Renal pelvis (tissue), 12 donors: ENCODE measurements around the gene MKNK2. TPM values are rescaled to one million over a fixed set of nuclear protein-coding genes. Genes with fewer than 3 reads are reported as not detected.
"Not testable (repeated sequence)": the region's sequence is repeated elsewhere in the genome, so short reads cannot be mapped to it uniquely, and the experiment has no call there.

Experiments
- DNase-seq: peaks from one replicate; pipeline ENCODE4 v3.0.0-alpha.2; 2013
- long read RNA-seq, 16 experiments: transcript quantifications; one replicate each; lab custom pipeline, GENCODE V29; 2026
- polyA plus RNA-seq, 3 donors: library from polyadenylated mRNA; unstranded; fragments of 120-200 nt; gene quantifications; one replicate each; pipeline ENCODE4 v1.2.1, GENCODE V29; 2013; ENCODE audit not compliant: insufficient read length in 3 of 3

The MKNK2 gene
- 10 to 100 TPM; 74.4 to 82.8 (median 81.0) TPM for polyA plus RNA-seq
- long read RNA-seq, donor 1, transcript MKNK2-201 (14 exons, 3,774 nt): major isoform, 12 of 30 reads
- long read RNA-seq, donor 1, transcript MKNK2-202 (14 exons, 1,744 nt): minor isoform, 8 of 30 reads
- long read RNA-seq, donor 1, partial matches to known transcripts: 0 of 30 reads
- long read RNA-seq, donor 1, other reads (novel, unspliced or antisense): 6 of 30 reads
- long read RNA-seq, donor 2, transcript MKNK2-202 (14 exons, 1,744 nt): minor isoform, 10 of 39 reads
- long read RNA-seq, donor 2, transcript MKNK2-201 (14 exons, 3,774 nt): major isoform, 15 of 39 reads
- long read RNA-seq, donor 2, partial matches to known transcripts: 5 of 39 reads
- long read RNA-seq, donor 2, other reads (novel, unspliced or antisense): 6 of 39 reads
- long read RNA-seq, donor 3, transcript MKNK2-201 (14 exons, 3,774 nt): major isoform, 8 of 57 reads
- long read RNA-seq, donor 3, partial matches to known transcripts: 44 of 57 reads
- long read RNA-seq, donor 3, other reads (novel, unspliced or antisense): 0 of 57 reads
- long read RNA-seq, donor 4, transcript MKNK2-201 (14 exons, 3,774 nt): minor isoform, 6 of 112 reads
- long read RNA-seq, donor 4, transcript MKNK2-202 (14 exons, 1,744 nt): major isoform, 12 of 112 reads
- long read RNA-seq, donor 4, partial matches to known transcripts: 87 of 112 reads
- long read RNA-seq, donor 4, other reads (novel, unspliced or antisense): 5 of 112 reads
- long read RNA-seq, donor 5, partial matches to known transcripts: 0 of 3 reads
- long read RNA-seq, donor 5, other reads (novel, unspliced or antisense): 0 of 3 reads
- long read RNA-seq, donor 6, transcript MKNK2-201 (14 exons, 3,774 nt): major isoform, 6 of 91 reads
- long read RNA-seq, donor 6, partial matches to known transcripts: 80 of 91 reads
- long read RNA-seq, donor 6, other reads (novel, unspliced or antisense): 0 of 91 reads
- long read RNA-seq, donor 7, transcript MKNK2-201 (14 exons, 3,774 nt): major isoform, 12 of 30 reads
- long read RNA-seq, donor 7, transcript MKNK2-202 (14 exons, 1,744 nt): minor isoform, 8 of 30 reads
- long read RNA-seq, donor 7, partial matches to known transcripts: 0 of 30 reads
- long read RNA-seq, donor 7, other reads (novel, unspliced or antisense): 6 of 30 reads
- long read RNA-seq, donor 8, partial matches to known transcripts: 0 of 3 reads
- long read RNA-seq, donor 8, other reads (novel, unspliced or antisense): 0 of 3 reads
- long read RNA-seq, donor 9, partial matches to known transcripts: 0 of 10 reads
- long read RNA-seq, donor 9, other reads (novel, unspliced or antisense): 0 of 10 reads
- long read RNA-seq, donor 10, transcript MKNK2-201 (14 exons, 3,774 nt): major isoform, 6 of 12 reads
- long read RNA-seq, donor 10, partial matches to known transcripts: 0 of 12 reads
- long read RNA-seq, donor 10, other reads (novel, unspliced or antisense): 0 of 12 reads
- long read RNA-seq, donor 11, partial matches to known transcripts: 0 of 4 reads
- long read RNA-seq, donor 11, other reads (novel, unspliced or antisense): 0 of 4 reads
- long read RNA-seq, donor 12, transcript MKNK2-202 (14 exons, 1,744 nt): major isoform, 12 of 40 reads
- long read RNA-seq, donor 12, transcript MKNK2-201 (14 exons, 3,774 nt): minor isoform, 11 of 40 reads
- long read RNA-seq, donor 12, partial matches to known transcripts: 5 of 40 reads
- long read RNA-seq, donor 12, other reads (novel, unspliced or antisense): 8 of 40 reads
- long read RNA-seq, donor 13, partial matches to known transcripts: 0 of 8 reads
- long read RNA-seq, donor 13, other reads (novel, unspliced or antisense): 0 of 8 reads
- long read RNA-seq, donor 14: 0 reads
- long read RNA-seq, donor 15: 0 reads
- long read RNA-seq, donor 16, transcript MKNK2-202 (14 exons, 1,744 nt): minor isoform, 7 of 65 reads
- long read RNA-seq, donor 16, transcript MKNK2-201 (14 exons, 3,774 nt): major isoform, 9 of 65 reads
- long read RNA-seq, donor 16, partial matches to known transcripts: 47 of 65 reads
- long read RNA-seq, donor 16, other reads (novel, unspliced or antisense): 0 of 65 reads

- DNase-seq: peak; percentile 87
Measured at GRCh38 chr19:2050991-2051772, at the start of gene MKNK2. Gene MKNK2 (minus strand): TSS chr19:2051244. CDS start chr19:2050851, 393 bp downstream.

GRCh38 chr19:2100719-2101061 is 49.6 kb upstream of the MKNK2 start:
- no peak for DNase-seq

- no peak for DNase-seq
Measured at GRCh38 chr19:2099937-2100718, 49.1 kb upstream of the MKNK2 start.

- DNase-seq: no peak
Measured at GRCh38 chr19:2099054-2099501, 48.0 kb upstream of the MKNK2 start.

- DNase-seq: no peak
Measured at GRCh38 chr19:2097886-2098327, 46.9 kb upstream of the MKNK2 start.

GRCh38 chr19:2097203-2097885 is 46.3 kb upstream of the MKNK2 start:
- no peak for DNase-seq

GRCh38 chr19:2096480-2097202 is 45.6 kb upstream of the MKNK2 start, which contains the start of gene IZUMO4:
Gene IZUMO4 (plus strand): TSS chr19:2096915. CDS start chr19:2096946, 31 bp downstream.
- DNase-seq: peak; percentile 96

GRCh38 chr19:2096034-2096479 is 45.0 kb upstream of the MKNK2 start, which contains the start of gene MOB3A:
Gene MOB3A (minus strand): TSS chr19:2096326. CDS start chr19:2078560, 17,766 bp downstream.
- DNase-seq: peak; percentile 93

- not testable (repeated sequence) for DNase-seq
Measured at GRCh38 chr19:2091926-2092525, 41.0 kb upstream of the MKNK2 start.

- DNase-seq: no peak
Measured at GRCh38 chr19:2089727-2090053, 38.6 kb upstream of the MKNK2 start.

- no peak for DNase-seq
Measured at GRCh38 chr19:2089001-2089711, 38.1 kb upstream of the MKNK2 start.

GRCh38 chr19:2087621-2088100 is 36.6 kb upstream of the MKNK2 start:
- DNase-seq: no peak

GRCh38 chr19:2086695-2087620 is 35.9 kb upstream of the MKNK2 start:
- not testable (repeated sequence) for DNase-seq

GRCh38 chr19:2084993-2085720 is 34.1 kb upstream of the MKNK2 start:
- DNase-seq: no peak
